GM19324 (cell line): ENCODE results near the gene GFRA3.
"Not testable (repeated sequence)": the region's sequence is repeated elsewhere in the genome, so short reads cannot be mapped to it uniquely, and the experiment has no call there.

ENCODE experiments used
- ATAC-seq: cut with Tn5 transposase; IDR thresholded peaks from one replicate; pipeline ENCODE4 v1.9.1; 2021; ENCODE audit warnings: mild to moderate bottlenecking, moderate library complexity; ENCODE audit not compliant: unreplicated experiment, low FRiP score

The GFRA3 gene

GRCh38 chr5:138274189-138274853 lies at the start of gene GFRA3:
Gene GFRA3 (minus strand): TSS chr5:138274621. CDS start chr5:138274424, 197 bp downstream.
- no peak for ATAC-seq

GRCh38 chr5:138318211-138318610 lies 43.8 kb upstream of the GFRA3 start:
- not testable (repeated sequence) for ATAC-seq

DNA sequence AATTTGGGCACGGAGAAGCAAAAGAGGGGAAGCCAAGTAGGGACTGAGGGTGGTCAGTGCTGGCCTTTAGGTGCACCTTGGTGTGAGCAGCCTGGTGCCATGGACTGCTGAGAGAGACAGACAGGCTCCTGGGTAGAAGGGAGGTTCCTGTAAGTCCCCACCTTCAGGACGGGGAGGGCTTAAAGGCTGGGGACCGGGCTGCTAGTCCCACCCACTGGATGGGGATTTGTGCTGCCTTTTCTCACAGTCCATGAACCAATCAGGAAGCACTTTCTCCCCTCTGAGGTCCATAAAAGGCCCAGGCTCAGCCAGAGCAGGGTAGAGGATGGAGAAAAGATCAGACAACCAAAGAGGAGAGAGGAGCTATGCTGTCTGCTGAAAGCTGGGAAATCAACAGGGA lies 41.9 kb upstream of the GFRA3 start:
- no peak for ATAC-seq

DNA sequence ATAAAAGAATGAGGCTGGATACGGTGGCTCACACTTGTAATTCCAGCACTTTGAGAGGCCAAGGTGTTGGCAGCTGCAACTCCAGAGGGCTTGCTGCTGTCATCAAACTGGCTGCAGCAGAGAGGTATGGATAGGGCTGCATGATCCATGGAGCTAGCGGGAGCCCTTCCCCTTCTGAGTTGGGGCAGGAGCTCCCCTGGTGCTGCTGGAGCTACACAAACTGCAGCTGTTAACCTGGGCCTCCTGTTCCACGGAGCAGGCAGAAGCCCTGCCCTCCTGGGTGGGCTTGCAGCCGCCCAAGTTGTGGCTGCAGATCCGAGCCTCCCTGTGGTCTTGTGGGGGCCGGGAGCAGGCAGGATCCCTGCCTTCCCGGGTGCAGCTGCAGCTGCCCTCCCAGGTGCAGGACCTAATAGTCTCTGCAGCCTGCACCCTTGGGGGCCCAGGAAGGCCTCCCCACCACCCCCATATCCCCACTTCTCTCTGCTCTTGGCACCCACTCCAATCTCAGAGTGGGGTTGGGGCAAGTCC lies 41.4 kb upstream of the GFRA3 start:
- ATAC-seq, result no peak

GRCh38 chr5:138305797-138306196 lies 31.4 kb upstream of the GFRA3 start:
- ATAC-seq, result no peak

- no peak for ATAC-seq
These were observed 29.0 kb upstream of the GFRA3 start for GRCh38 chr5:138303372-138303771.

- ATAC-seq, result no peak
These were observed 14.9 kb upstream of the GFRA3 start for GRCh38 chr5:138289296-138289695.

DNA sequence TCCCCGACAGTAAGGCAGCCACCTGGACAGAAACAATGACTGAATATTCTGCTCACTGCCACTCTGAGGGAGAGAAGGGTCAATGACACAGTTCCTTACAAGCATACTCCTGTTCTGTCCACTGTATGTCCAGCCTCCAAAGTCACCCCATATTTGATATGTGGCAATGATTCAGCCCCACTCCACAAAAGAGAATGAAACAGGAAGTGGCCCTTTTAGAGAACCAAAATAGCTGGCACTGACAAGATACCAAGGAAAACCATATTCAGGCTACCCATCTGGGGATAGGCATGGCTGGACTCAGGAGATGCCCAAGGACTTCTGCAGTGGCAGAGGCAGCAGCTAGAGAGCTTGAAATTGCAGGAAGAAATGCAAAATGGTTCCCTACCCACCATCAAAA lies 12.8 kb upstream of the GFRA3 start:
- no peak for ATAC-seq

- ATAC-seq, result no peak
These were observed 8.7 kb upstream of the GFRA3 start for GRCh38 chr5:138282920-138283742.

- ATAC-seq, result no peak
These were observed 6.5 kb upstream of the GFRA3 start for GRCh38 chr5:138280915-138281314.

- ATAC-seq, result no peak
These were observed 2.1 kb upstream of the GFRA3 start for GRCh38 chr5:138276402-138277054.

GRCh38 chr5:138275895-138276294 lies 1.5 kb upstream of the GFRA3 start:
- no peak for ATAC-seq

- no peak for ATAC-seq
These were observed 960 bp upstream of the GFRA3 start for GRCh38 chr5:138275379-138275782.

- ATAC-seq, result no peak
These were observed 610 bp downstream of the GFRA3 start for GRCh38 chr5:138273834-138274188.

DNA sequence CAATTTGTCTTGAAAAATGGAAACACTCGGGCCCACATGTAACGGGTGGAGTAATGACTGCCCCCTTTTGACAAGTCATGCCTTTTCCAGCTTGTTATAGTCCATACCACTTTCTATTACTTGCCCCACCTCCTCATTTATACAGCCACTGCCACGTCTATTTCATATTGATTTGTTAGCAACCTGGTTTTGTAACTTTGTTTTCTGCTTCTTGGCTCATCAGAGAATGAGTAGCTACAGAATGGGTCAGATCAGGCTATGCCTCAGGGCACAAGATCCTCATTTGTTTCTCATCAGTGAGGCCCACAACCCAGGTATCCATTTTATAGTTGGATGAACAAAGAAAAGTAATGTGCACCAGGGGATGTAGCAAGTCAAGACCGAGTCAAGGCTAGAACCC lies 1.7 kb downstream of the GFRA3 start:
- no peak for ATAC-seq

DNA sequence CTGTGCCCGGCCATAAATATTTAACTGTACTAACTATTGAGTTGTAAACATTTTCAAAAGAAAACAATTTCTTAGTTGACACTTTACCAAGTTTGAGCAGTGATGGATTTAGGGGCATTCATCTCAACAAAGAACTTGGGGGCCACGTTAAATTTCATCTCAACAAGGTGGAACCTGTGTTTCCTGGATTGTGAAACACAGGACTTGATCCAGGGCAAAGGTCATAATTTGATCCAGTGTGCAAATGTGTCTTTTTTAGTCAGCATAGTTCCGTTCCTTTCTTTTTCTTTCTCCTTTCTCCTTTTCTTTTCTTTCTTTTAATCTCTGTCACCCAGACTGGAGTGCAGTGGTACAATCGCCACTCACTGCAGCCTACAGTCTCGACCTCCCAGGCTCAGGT lies 3.1 kb downstream of the GFRA3 start:
- no peak for ATAC-seq

DNA sequence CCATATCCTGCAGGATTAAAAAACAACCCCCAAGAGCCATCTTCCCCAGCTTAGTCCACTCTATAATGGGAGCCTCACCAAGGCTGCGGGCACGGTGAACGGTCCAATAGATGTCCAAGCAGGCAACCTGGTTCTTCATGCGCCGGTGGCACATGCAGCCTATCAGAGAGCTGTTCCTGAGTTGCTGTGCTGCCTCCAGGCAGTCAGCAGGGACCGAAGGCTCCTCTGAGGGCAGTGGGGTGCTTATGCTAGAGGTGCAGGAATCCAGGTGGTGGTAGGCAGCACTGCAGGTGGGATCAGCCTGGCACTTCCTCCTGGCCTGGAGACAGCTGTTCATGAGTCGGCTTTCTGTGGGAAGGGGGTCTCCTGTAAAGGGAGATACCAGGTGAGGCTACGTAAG lies 10.2 kb downstream of the GFRA3 start:
- no peak for ATAC-seq

GRCh38 chr5:138263581-138263980 lies 10.8 kb downstream of the GFRA3 start:
- no peak for ATAC-seq

DNA sequence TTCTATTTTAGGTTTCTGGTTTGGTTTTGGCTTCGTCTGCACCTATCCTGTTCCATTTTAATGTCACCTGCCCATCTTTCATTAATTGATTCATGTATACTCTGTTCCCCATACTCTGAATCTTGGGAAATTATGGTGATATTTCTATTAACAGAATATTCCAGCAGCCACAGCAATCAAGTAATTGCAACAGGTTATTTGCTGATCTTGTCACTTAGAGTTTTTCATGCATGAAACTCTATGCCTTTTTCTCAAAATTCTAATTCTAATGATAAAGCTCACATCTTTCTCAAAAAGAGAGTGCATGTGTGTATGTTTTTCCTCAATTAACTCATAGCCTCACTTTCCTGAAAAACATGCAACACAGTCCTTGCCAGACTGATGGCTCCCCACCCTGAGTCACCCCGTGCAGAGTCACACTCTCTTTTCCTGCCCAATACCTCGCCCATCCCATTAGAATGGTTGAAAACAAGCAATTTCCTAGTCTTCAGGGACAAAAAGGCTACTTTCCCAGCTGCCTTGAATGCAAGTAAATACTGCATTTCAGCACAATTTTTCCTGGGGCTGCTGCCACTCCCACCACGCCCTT lies 15.6 kb downstream of the GFRA3 start:
- no peak for ATAC-seq

GRCh38 chr5:138257583-138257982 lies 16.8 kb downstream of the GFRA3 start:
- no peak for ATAC-seq

- no peak for ATAC-seq
These were observed 21.5 kb downstream of the GFRA3 start for GRCh38 chr5:138252944-138253343.
